Globus pallidus (tissue), 1 donor: Measurements from ENCODE around the gene DDX20.
A peak's percentile ranks its signal among the peaks of the same experiment; 100 is the strongest.

Experiments used
- DNase-seq: peaks from one replicate; pipeline ENCODE4 v3.0.0-alpha.2; 2015; ENCODE audit warnings: low spot score

The DDX20 gene

GRCh38 chr1:111755331-111756123 is at the start of gene DDX20:
Gene DDX20 (plus strand): TSS chr1:111755901. CDS start chr1:111755925, 24 bp downstream.
- DNase-seq, result peak; percentile 91

- DNase-seq, result no peak
These were observed 48.8 kb upstream of the DDX20 start for GRCh38 chr1:111706921-111707320.

- no peak for DNase-seq
These were observed 47.8 kb upstream of the DDX20 start for GRCh38 chr1:111707906-111708305.

- no peak for DNase-seq
These were observed 45.7 kb upstream of the DDX20 start for GRCh38 chr1:111709986-111710385.

- DNase-seq, result no peak
These were observed 39.4 kb upstream of the DDX20 start for GRCh38 chr1:111716333-111716732.

GRCh38 chr1:111717450-111717849 is 38.3 kb upstream of the DDX20 start:
- DNase-seq, result no peak

- no peak for DNase-seq
These were observed 36.6 kb upstream of the DDX20 start for GRCh38 chr1:111719135-111719534.

- DNase-seq, result no peak
These were observed 36.0 kb upstream of the DDX20 start for GRCh38 chr1:111719674-111720132.

- no peak for DNase-seq
These were observed 35.3 kb upstream of the DDX20 start for GRCh38 chr1:111720274-111720976.

- no peak for DNase-seq
These were observed 34.5 kb upstream of the DDX20 start for GRCh38 chr1:111720977-111721786.

GRCh38 chr1:111723091-111723806 is 32.5 kb upstream of the DDX20 start:
- DNase-seq, result no peak

GRCh38 chr1:111723871-111724270 is 31.8 kb upstream of the DDX20 start:
- no peak for DNase-seq

- peak; percentile 27 for DNase-seq
These were observed 30.5 kb upstream of the DDX20 start for GRCh38 chr1:111725192-111725591.

- DNase-seq, result no peak
These were observed 28.6 kb upstream of the DDX20 start for GRCh38 chr1:111727056-111727455.

GRCh38 chr1:111729271-111729921 is 26.3 kb upstream of the DDX20 start:
- peak; percentile 25 for DNase-seq

- no peak for DNase-seq
These were observed 25.6 kb upstream of the DDX20 start for GRCh38 chr1:111729946-111730681.

- DNase-seq, result no peak
These were observed 25.0 kb upstream of the DDX20 start for GRCh38 chr1:111730706-111731105.

- DNase-seq, result no peak
These were observed 23.7 kb upstream of the DDX20 start for GRCh38 chr1:111731956-111732355.

- no peak for DNase-seq
These were observed 23.0 kb upstream of the DDX20 start for GRCh38 chr1:111732718-111733117.

- peak; percentile 37 for DNase-seq
These were observed 22.3 kb upstream of the DDX20 start for GRCh38 chr1:111733183-111733991.
